Stimulated activated naive CD4-positive, alpha-beta T cell (primary cell): ENCODE measurements around the gene OPN1LW.
A peak's percentile ranks its signal among the peaks of the same experiment; 100 is the strongest.
"Not testable (repeated sequence)": the region's sequence is repeated elsewhere in the genome, so short reads cannot be mapped to it uniquely, and the experiment has no call there.

Experiments used
- DNase-seq, 6 experiments: peaks; one replicate each; lab custom pipeline; 2025; lab: John Stamatoyannopoulos, UW

OPN1LW gene

GRCh38 chrX:154144010-154144409 lies at the start of gene OPN1LW:
Gene OPN1LW, plus strand, starts transcription at chrX:154144243. Its CDS starts 41 bp downstream, at chrX:154144284.
- DNase-seq: not testable (repeated sequence)

GRCh38 chrX:154094833-154095232 lies 49.2 kb upstream of the OPN1LW start:
- no peak for DNase-seq

GRCh38 chrX:154096140-154097002 lies 47.7 kb upstream of the OPN1LW start:
- peak in 1 of 6 experiments; percentile 45 for DNase-seq

- DNase-seq: peak; percentile 24 to 64 (median 60)
Measured at GRCh38 chrX:154097003-154097588, 46.9 kb upstream of the OPN1LW start.

GRCh38 chrX:154097589-154098541 lies 46.2 kb upstream of the OPN1LW start, which contains the start of gene MECP2:
Gene MECP2, minus strand, starts transcription at chrX:154097717.
- DNase-seq: peak; percentile 71 to 87 (median 78)

- DNase-seq: no peak
Measured at GRCh38 chrX:154098551-154098950, 45.5 kb upstream of the OPN1LW start.

- DNase-seq: no peak
Measured at GRCh38 chrX:154113729-154114128, 30.3 kb upstream of the OPN1LW start.

- no peak for DNase-seq
Measured at GRCh38 chrX:154114652-154115051, 29.4 kb upstream of the OPN1LW start.

- peak in 1 of 6 experiments; percentile 13 for DNase-seq
Measured at GRCh38 chrX:154115071-154115470, 29.0 kb upstream of the OPN1LW start.

- no peak for DNase-seq
Measured at GRCh38 chrX:154115750-154116149, 28.3 kb upstream of the OPN1LW start.

- no peak for DNase-seq
Measured at GRCh38 chrX:154116426-154117211, 27.4 kb upstream of the OPN1LW start.

GRCh38 chrX:154117566-154117965 lies 26.5 kb upstream of the OPN1LW start:
- DNase-seq: no peak

- DNase-seq: no peak
Measured at GRCh38 chrX:154120567-154120966, 23.5 kb upstream of the OPN1LW start.

GRCh38 chrX:154121207-154121606 lies 22.8 kb upstream of the OPN1LW start:
- no peak for DNase-seq

GRCh38 chrX:154121961-154122360 lies 22.1 kb upstream of the OPN1LW start:
- DNase-seq: no peak

GRCh38 chrX:154123241-154124219 lies 20.5 kb upstream of the OPN1LW start:
- peak in 4 of 6 experiments; percentile 15 to 40 (median 28) for DNase-seq

GRCh38 chrX:154125391-154126040 lies 18.5 kb upstream of the OPN1LW start:
- DNase-seq: peak in 1 of 6 experiments; percentile 13

GRCh38 chrX:154126101-154126500 lies 17.9 kb upstream of the OPN1LW start:
- no peak for DNase-seq

- DNase-seq: no peak
Measured at GRCh38 chrX:154131955-154132354, 12.1 kb upstream of the OPN1LW start.
